ENCODE results near the gene ACAT1. TPM values are rescaled to one million over a fixed set of nuclear protein-coding genes. Genes with fewer than 3 reads are reported as not detected.
A peak's percentile ranks its signal among the peaks of the same experiment; 100 is the strongest.
"Not testable (repeated sequence)": the region's sequence is repeated elsewhere in the genome, so short reads cannot be mapped to it uniquely, and the experiment has no call there.

The ACAT1 gene
- total RNA-seq, 2 donors from 2014 or later, result 42.5 to 68.2 TPM

GRCh38 chr11:108125096-108125495, 3.7 kb downstream of the ACAT1 start:
- no peaks in the 10 kb centered on the region for H3K27me3 ChIP-seq
- H3K9me3 ChIP-seq, result no peaks in the 10 kb centered on the region
- no peak for DNase-seq
- TF ChIP-seq POLR2A (IDR thresholded peaks at IDR 0.05) (no peak), CTCF (IDR thresholded peaks at IDR 0.05) (no peak)
- H3K4me3 ChIP-seq, result no peak overlapping the region
- peak overlapping the region in 1 of 4 donors; percentile 25 for H3K27ac ChIP-seq
- ATAC-seq, result no peak
- H3K36me3 ChIP-seq (replicated peaks in 1 of 2; ENCODE audit: insufficient read depth in 1 of 2, low read depth in 2 of 2), result no peaks in the 10 kb centered on the region
- intact Hi-C loops (cut with DNase I), result no loop called here
- 68 to 70% methylated on average over 5 of the region's 5 CpGs for WGBS, 2 donors
- peaks cover 58% of the 10 kb centered on the region for H3K4me1 ChIP-seq

- ATAC-seq (no peak), DNase-seq (no peak)
- intact Hi-C loops (cut with DNase I), result no loop called here
- Histone ChIP-seq H3K27me3 (no peaks in the 10 kb centered on the region), H3K4me3 (no peak overlapping the region), H3K27ac (no peak overlapping the region), H3K36me3 (replicated peaks in 1 of 2; ENCODE audit: insufficient read depth in 1 of 2, low read depth in 2 of 2) (peaks cover 0 to 1% of the 10 kb centered on the region in 2 donors), H3K9me3 (no peaks in the 10 kb centered on the region), H3K4me1 (peaks cover 46% of the 10 kb centered on the region)
- 95 to 96% methylated on average over 2 of the region's 2 CpGs for WGBS, 2 donors
- TF ChIP-seq CTCF (IDR thresholded peaks at IDR 0.05) (no peak), POLR2A (IDR thresholded peaks at IDR 0.05) (no peak)
These were observed 7.4 kb downstream of the ACAT1 start for GRCh38 chr11:108128772-108129171.

GRCh38 chr11:108131993-108132392, 10.6 kb downstream of the ACAT1 start:
- 59 to 84% methylated on average over 1 of the region's 1 CpG for WGBS, 2 donors

GRCh38 chr11:108132993-108133538, 11.7 kb downstream of the ACAT1 start:
- H3K4me1 ChIP-seq, result peaks cover 15% of the 10 kb centered on the region
- H3K36me3 ChIP-seq (replicated peaks in 1 of 2; ENCODE audit: insufficient read depth in 1 of 2, low read depth in 2 of 2); ATAC-seq; H3K27me3 ChIP-seq; H3K4me3 ChIP-seq; H3K27ac ChIP-seq; intact Hi-C loops (cut with DNase I); H3K9me3 ChIP-seq; DNase-seq: not testable (repeated sequence)
- WGBS, 2 donors, result 93 to 94% methylated on average over 2 of the region's 2 CpGs

More at GRCh38 chr11:108131993-108132392, 10.6 kb downstream of the ACAT1 start:
- Histone ChIP-seq H3K9me3 (no peaks in the 10 kb centered on the region), H3K4me3 (no peak overlapping the region), H3K27me3 (no peaks in the 10 kb centered on the region), H3K36me3 (replicated peaks in 1 of 2; ENCODE audit: insufficient read depth in 1 of 2, low read depth in 2 of 2) (peaks cover 0 to 3% of the 10 kb centered on the region in 2 donors), H3K4me1 (peaks cover 24% of the 10 kb centered on the region), H3K27ac (peak overlapping the region in 2 of 4 donors; percentile 18 to 34)
- ATAC-seq (peak; percentile 53), DNase-seq (no peak)
- intact Hi-C loops (cut with DNase I), result no loop called here
- TF ChIP-seq POLR2A (IDR thresholded peaks at IDR 0.05), result no peak
- TF ChIP-seq CTCF (IDR thresholded peaks at IDR 0.05), result no peak

- peaks cover 13% of the 10 kb centered on the region for H3K4me1 ChIP-seq
- DNase-seq (no peak), ATAC-seq (no peak)
- 72 to 74% methylated on average over 2 of the region's 2 CpGs for WGBS, 2 donors
- no peaks in the 10 kb centered on the region for H3K27me3 ChIP-seq
- H3K27ac ChIP-seq, result no peak overlapping the region
- H3K4me3 ChIP-seq, result no peak overlapping the region
- TF ChIP-seq CTCF (IDR thresholded peaks at IDR 0.05) (no peak), POLR2A (IDR thresholded peaks at IDR 0.05) (no peak)
- H3K36me3 ChIP-seq (replicated peaks in 1 of 2; ENCODE audit: insufficient read depth in 1 of 2, low read depth in 2 of 2), result peaks cover 0 to 6% of the 10 kb centered on the region in 2 donors
- intact Hi-C loops (cut with DNase I), result no loop called here
- no peaks in the 10 kb centered on the region for H3K9me3 ChIP-seq
These were observed 14.6 kb downstream of the ACAT1 start for GRCh38 chr11:108135845-108136544.
